DOHH2 (cell line): ENCODE data around the gene ARMC8.

ENCODE experiments used
- H3F3A ChIP-seq: fragments of 200-600 bp; sonication (generic), shearing (Covaris generic); 2 replicates; pipeline ENCODE4 v1.6.0; 2016; ENCODE audit warnings: antibody characterized with exemption, mild to moderate bottlenecking; ENCODE audit not compliant: control insufficient read depth, insufficient read depth
- H3K27ac ChIP-seq: fragments of 200-600 bp; sonication (generic); 2 replicates; pipeline ENCODE4 v1.5.1; 2014; ENCODE audit warnings: low read depth, mild to moderate bottlenecking, low read length, moderate library complexity
- H3K27me3 ChIP-seq: fragments of 200-600 bp; sonication (generic); 2 replicates; pipeline ENCODE4 v1.6.1; 2014; ENCODE audit warnings: mild to moderate bottlenecking, low read length, mixed read lengths; ENCODE audit not compliant: control insufficient read depth
- H3K36me3 ChIP-seq: fragments of 200-600 bp; sonication (generic); 2 replicates; pipeline ENCODE4 v1.6.1; 2014; ENCODE audit warnings: mild to moderate bottlenecking, low read length, moderate library complexity, mixed read lengths; ENCODE audit not compliant: control insufficient read depth
- H3K4me1 ChIP-seq: fragments of 200-600 bp; sonication (generic); 2 replicates; pipeline ENCODE4 v1.6.1; 2014; ENCODE audit warnings: mild to moderate bottlenecking, low read length, mixed read lengths; ENCODE audit not compliant: control insufficient read depth
- H3K4me2 ChIP-seq: fragments of 200-600 bp; sonication (generic); 2 replicates; pipeline ENCODE4 v1.6.0; 2014; ENCODE audit warnings: mild to moderate bottlenecking, low read length, moderate library complexity
- H3K4me3 ChIP-seq: fragments of 200-600 bp; sonication (generic); 2 replicates; pipeline ENCODE4 v1.5.1; 2014; ENCODE audit warnings: mild to moderate bottlenecking, low read length, mixed read lengths
- H3K79me2 ChIP-seq: fragments of 200-600 bp; sonication (generic); 2 replicates; pipeline ENCODE4 v1.6.1; 2014; ENCODE audit warnings: mild to moderate bottlenecking, low read length, mixed read lengths; ENCODE audit not compliant: control insufficient read depth
- H3K9me2 ChIP-seq: fragments of 200-600 bp; sonication (generic); replicated peaks from 2 replicates; pipeline ENCODE4 v1.6.1; 2014; ENCODE audit warnings: mild to moderate bottlenecking, low read length, mixed read lengths; ENCODE audit not compliant: control insufficient read depth
- H3K9me3 ChIP-seq: fragments of 200-600 bp; sonication (generic); 2 replicates; pipeline ENCODE4 v1.6.1; 2014; ENCODE audit warnings: antibody characterized with exemption, low read length, mixed read lengths; ENCODE audit not compliant: control insufficient read depth, insufficient read depth
- H4K20me1 ChIP-seq: fragments of 200-600 bp; sonication (generic); 2 replicates; pipeline ENCODE4 v1.6.0; 2014; ENCODE audit warnings: low read depth, mild to moderate bottlenecking, antibody characterized with exemption, low read length, moderate library complexity; ENCODE audit not compliant: control insufficient read depth, insufficient read depth
- CTCF ChIP-seq: fragments of 200-600 bp; sonication (generic); IDR thresholded peaks from one replicate; pipeline ENCODE4 v1.5.1; 2014; ENCODE audit warnings: antibody characterized with exemption, mild to moderate bottlenecking, low read depth, low read length; ENCODE audit not compliant: poor library complexity, severe bottlenecking
- EZH2phosphoT487 ChIP-seq: fragments of 200-600 bp; sonication (generic); IDR thresholded peaks from 2 replicates; pipeline ENCODE4 v1.6.1; 2017; ENCODE audit warnings: borderline replicate concordance, mild to moderate bottlenecking, antibody characterized with exemption, low read length, moderate library complexity, mixed read lengths

ARMC8 gene

GRCh38 chr3:138202945-138203701, 16.0 kb downstream of the ARMC8 start:
- Histone ChIP-seq H3F3A (no peaks in the 10 kb centered on the region), H3K4me2 (no peak overlapping the region), H4K20me1 (peaks cover 20% of the 10 kb centered on the region), H3K9me3 (no peaks in the 10 kb centered on the region), H3K4me1 (no peaks in the 10 kb centered on the region), H3K79me2 (peaks cover 99% of the 10 kb centered on the region), H3K9me2 (no peaks in the 10 kb centered on the region), H3K27me3 (no peaks in the 10 kb centered on the region), H3K4me3 (no peak overlapping the region), H3K36me3 (peaks cover 25% of the 10 kb centered on the region), H3K27ac (no peak overlapping the region)
- TF ChIP-seq EZH2phosphoT487 (no peak), CTCF (no peak)

- Histone ChIP-seq H4K20me1 (peaks cover 20% of the 10 kb centered on the region), H3K9me3 (no peaks in the 10 kb centered on the region), H3K79me2 (peaks cover 98% of the 10 kb centered on the region), H3K9me2 (no peaks in the 10 kb centered on the region), H3K36me3 (peaks cover 25% of the 10 kb centered on the region), H3K4me2 (no peak overlapping the region), H3F3A (no peaks in the 10 kb centered on the region), H3K27ac (no peak overlapping the region), H3K4me1 (no peaks in the 10 kb centered on the region), H3K4me3 (no peak overlapping the region), H3K27me3 (no peaks in the 10 kb centered on the region)
- no peak for TF ChIP-seq CTCF
- TF ChIP-seq EZH2phosphoT487, result no peak
These were observed 16.8 kb downstream of the ARMC8 start for GRCh38 chr3:138203938-138204337.

- Histone ChIP-seq H4K20me1 (peaks cover 11% of the 10 kb centered on the region), H3K27me3 (no peaks in the 10 kb centered on the region), H3K36me3 (peaks cover 27% of the 10 kb centered on the region), H3K4me2 (no peak overlapping the region), H3K9me3 (no peaks in the 10 kb centered on the region), H3K79me2 (peaks cover 98% of the 10 kb centered on the region), H3K27ac (no peak overlapping the region), H3K9me2 (no peaks in the 10 kb centered on the region), H3K4me1 (no peaks in the 10 kb centered on the region), H3K4me3 (no peak overlapping the region), H3F3A (no peaks in the 10 kb centered on the region)
- TF ChIP-seq EZH2phosphoT487, result no peak
- no peak for TF ChIP-seq CTCF
These were observed 18.4 kb downstream of the ARMC8 start for GRCh38 chr3:138205527-138205926.
